Measurements from ENCODE around the gene PDC.

- TF ChIP-seq CTCF (IDR thresholded peaks at IDR 0.05), result no peak
- no peak for TF ChIP-seq POLR2A (IDR thresholded peaks at IDR 0.05)
Observed at GRCh38 chr1:186413319-186413718, 47.6 kb downstream of the PDC start.

All from heart left ventricle (tissue), 13 donors.